Stimulated activated CD4-positive, alpha-beta T cell treated with anti-CD3 and anti-CD28 coated beads, Interleukin-15, amount 100 ng/mL, for 48 hours (primary cell): ENCODE measurements around the gene PRKCE.
"Not testable (repeated sequence)": the region's sequence is repeated elsewhere in the genome, so short reads cannot be mapped to it uniquely, and the experiment has no call there.

ENCODE experiments used
- DNase-seq, 2 donors: peaks; one replicate each; pipeline ENCODE4 v3.0.0-alpha.2; 2020; ENCODE audit warnings: low read depth in 2 of 2

The PRKCE gene

GRCh38 chr2:46193356-46193755 lies 541.9 kb downstream of the PRKCE start:
- no peak for DNase-seq

- DNase-seq: no peak
Observed at GRCh38 chr2:46193855-46194254, 542.4 kb downstream of the PRKCE start.

GRCh38 chr2:46194856-46195255 lies 543.4 kb downstream of the PRKCE start:
- no peak for DNase-seq

GRCh38 chr2:46195819-46196218 lies 544.3 kb downstream of the PRKCE start:
- no peak for DNase-seq

GRCh38 chr2:46196871-46197462 lies 545.5 kb downstream of the PRKCE start:
- no peak for DNase-seq

- DNase-seq: no peak
Observed at GRCh38 chr2:46197672-46198071, 546.2 kb downstream of the PRKCE start.

- no peak for DNase-seq
Observed at GRCh38 chr2:46198164-46198883, 546.8 kb downstream of the PRKCE start.

- no peak for DNase-seq
Observed at GRCh38 chr2:46198966-46199365, 547.5 kb downstream of the PRKCE start.

- DNase-seq: no peak
Observed at GRCh38 chr2:46200100-46200690, 548.7 kb downstream of the PRKCE start.

GRCh38 chr2:46200861-46201605 lies 549.6 kb downstream of the PRKCE start:
- DNase-seq: no peak

GRCh38 chr2:46202453-46202852 lies 551.0 kb downstream of the PRKCE start:
- DNase-seq: no peak

- no peak for DNase-seq
Observed at GRCh38 chr2:46202987-46203386, 551.5 kb downstream of the PRKCE start.

- not testable (repeated sequence) for DNase-seq
Observed at GRCh38 chr2:46203636-46204035, 552.2 kb downstream of the PRKCE start.

GRCh38 chr2:46207591-46207990 lies 556.1 kb downstream of the PRKCE start:
- DNase-seq: no peak

GRCh38 chr2:46208766-46209165 lies 557.3 kb downstream of the PRKCE start:
- DNase-seq: no peak

GRCh38 chr2:46210063-46210462 lies 558.6 kb downstream of the PRKCE start:
- no peak for DNase-seq

GRCh38 chr2:46211461-46211860 lies 560.0 kb downstream of the PRKCE start:
- no peak for DNase-seq

GRCh38 chr2:46213906-46214305 lies 562.4 kb downstream of the PRKCE start:
- DNase-seq: no peak

- no peak for DNase-seq
Observed at GRCh38 chr2:46216213-46216612, 564.7 kb downstream of the PRKCE start.

GRCh38 chr2:46223514-46223913 lies 572.0 kb downstream of the PRKCE start:
- DNase-seq: not testable (repeated sequence)

- DNase-seq: no peak
Observed at GRCh38 chr2:46225150-46225625, 573.7 kb downstream of the PRKCE start.

GRCh38 chr2:46225730-46226129 lies 574.3 kb downstream of the PRKCE start:
- no peak for DNase-seq
